Liver (tissue), 9 donors: ENCODE results near the gene RCOR1. TPM values are rescaled to one million over a fixed set of nuclear protein-coding genes. Genes with fewer than 3 reads are reported as not detected.
"Not testable (repeated sequence)": the region's sequence is repeated elsewhere in the genome, so short reads cannot be mapped to it uniquely, and the experiment has no call there.

Experiments used
- DNase-seq: peaks from one replicate; pipeline ENCODE4 v3.0.0-alpha.2; 2017; ENCODE audit warnings: low spot score
- H3K27ac ChIP-seq, 2 donors: one replicate each; pipeline ENCODE4 v1.7.0; 2013; ENCODE audit warnings: inconsistent platforms in 2 of 2, low read length in 2 of 2, control low read depth in 1 of 2, low read depth in 1 of 2, mild to moderate bottlenecking in 1 of 2
- H3K27me3 ChIP-seq, 4 donors: one replicate each; pipeline versions ENCODE4 v1.6.1 to v1.7.0; 2013; ENCODE audit warnings: low read length in 3 of 4, inconsistent platforms in 1 of 4, mild to moderate bottlenecking in 1 of 4, moderate library complexity in 1 of 4; ENCODE audit not compliant: control insufficient read depth in 4 of 4, insufficient read depth in 4 of 4
- H3K36me3 ChIP-seq, 4 donors: one replicate each; pipeline versions ENCODE4 v1.6.1 to v1.7.0; 2013; ENCODE audit warnings: low read length in 3 of 4, mild to moderate bottlenecking in 3 of 4, low read depth in 1 of 4, moderate library complexity in 1 of 4; ENCODE audit not compliant: control insufficient read depth in 4 of 4, insufficient read depth in 3 of 4
- H3K4me1 ChIP-seq, 4 donors: one replicate each; pipeline versions ENCODE4 v1.6.1 to v1.7.0; 2013; ENCODE audit warnings: low read length in 3 of 4, mild to moderate bottlenecking in 3 of 4, moderate library complexity in 1 of 4; ENCODE audit not compliant: control insufficient read depth in 4 of 4, insufficient read depth in 4 of 4
- H3K4me3 ChIP-seq, 3 donors: one replicate each; pipeline versions ENCODE4 v1.6.1 to v1.7.0; 2013; ENCODE audit warnings: low read length in 3 of 3, control low read depth in 1 of 3, low read depth in 1 of 3, mild to moderate bottlenecking in 1 of 3
- H3K9ac ChIP-seq, 2 donors: one replicate each; pipeline ENCODE4 v1.7.0; 2013; ENCODE audit warnings: low read length in 2 of 2, mild to moderate bottlenecking in 2 of 2, moderate library complexity in 2 of 2, control low read depth in 1 of 2, low read depth in 1 of 2
- H3K9me3 ChIP-seq, 4 donors: one replicate each; pipeline versions ENCODE4 v1.6.1 to v1.7.0; 2013; ENCODE audit warnings: low read length in 3 of 4; ENCODE audit not compliant: control insufficient read depth in 4 of 4
- CTCF ChIP-seq: fragments of 150-350 bp; IDR thresholded peaks from 2 replicates; pipeline ENCODE4 v1.5.1; 2017; ENCODE audit warnings: improper control_type of control experiment, low read depth, low read length; ENCODE audit not compliant: missing input control
- EGR1 ChIP-seq, 2 donors: IDR thresholded peaks; 2 replicates each; pipeline ENCODE4 v1.6.1; 2016 to 2018; ENCODE audit warnings: antibody characterized with exemption in 2 of 2, low read depth in 2 of 2
- FOXA1 ChIP-seq: IDR thresholded peaks from 2 replicates; pipeline ENCODE4 v1.6.1; 2016; ENCODE audit warnings: antibody characterized with exemption
- FOXA2 ChIP-seq: IDR thresholded peaks from 2 replicates; pipeline ENCODE4 v1.6.1; 2016; ENCODE audit warnings: antibody characterized with exemption
- GABPA ChIP-seq, 2 donors: IDR thresholded peaks in 1 of 2; conservative IDR thresholded peaks in 1 of 2; 2 replicates each; pipeline ENCODE4 v1.6.1; 2016; ENCODE audit warnings: antibody characterized with exemption in 2 of 2, mild to moderate bottlenecking in 1 of 2, moderate library complexity in 1 of 2
- HNF4A ChIP-seq, 2 donors: conservative IDR thresholded peaks; 2 replicates each; pipeline ENCODE4 v1.6.1; 2016; ENCODE audit warnings: antibody characterized with exemption in 2 of 2, mild to moderate bottlenecking in 2 of 2
- HNF4G ChIP-seq: IDR thresholded peaks from 2 replicates; pipeline ENCODE4 v1.6.1; 2016; ENCODE audit warnings: antibody characterized with exemption
- JUND ChIP-seq, 2 donors: IDR thresholded peaks; 2 replicates each; pipeline ENCODE4 v1.6.1; 2016; ENCODE audit warnings: antibody characterized with exemption in 2 of 2
- MAX ChIP-seq: IDR thresholded peaks from 2 replicates; pipeline ENCODE4 v1.6.1; 2016; ENCODE audit warnings: antibody characterized with exemption
- NR2F2 ChIP-seq: IDR thresholded peaks from 2 replicates; pipeline ENCODE4 v1.6.1; 2016; ENCODE audit warnings: antibody characterized with exemption
- RAD21 ChIP-seq, 2 donors: IDR thresholded peaks; 2 replicates each; pipeline ENCODE4 v1.6.1; 2016; ENCODE audit warnings: antibody characterized with exemption in 2 of 2, mild to moderate bottlenecking in 2 of 2
- REST ChIP-seq: IDR thresholded peaks from 2 replicates; pipeline ENCODE4 v1.6.1; 2016; ENCODE audit warnings: antibody characterized with exemption, mild to moderate bottlenecking
- RXRA ChIP-seq, 2 donors: IDR thresholded peaks; 2 replicates each; pipeline ENCODE4 v1.6.1; 2017 to 2018; ENCODE audit warnings: antibody characterized with exemption in 2 of 2, mild to moderate bottlenecking in 1 of 2
- SP1 ChIP-seq: IDR thresholded peaks from 2 replicates; pipeline ENCODE4 v1.6.1; 2018; ENCODE audit warnings: antibody characterized with exemption, mild to moderate bottlenecking
- TAF1 ChIP-seq: conservative IDR thresholded peaks from 2 replicates; pipeline ENCODE4 v1.6.1; 2016; ENCODE audit warnings: antibody characterized with exemption, mild to moderate bottlenecking
- YY1 ChIP-seq: IDR thresholded peaks from 2 replicates; pipeline ENCODE4 v1.6.1; 2016; ENCODE audit warnings: antibody characterized with exemption, mild to moderate bottlenecking
- ZBTB33 ChIP-seq: IDR thresholded peaks from 2 replicates; pipeline ENCODE4 v1.6.1; 2016; ENCODE audit warnings: antibody characterized with exemption
- WGBS: extraction: QIAGEN DNeasy Blood & Tissue Kit; methylation state at CpG from one replicate; pipeline ENCODE4 v1.1.7; 2013; 5-methylcytosine and 5-hydroxymethylcytosine counted together
- polyA plus RNA-seq, 2 donors: library from polyadenylated mRNA; stranded (reverse) in 1 of 2; unstranded in 1 of 2; fragments of 200-250 nt in 1 of 2; fragments of >200 nt in 1 of 2; fragmentation: Nextera tagmentation in 1 of 2; extraction: Ambion mirVana in 1 of 2; gene quantifications; one replicate each; pipeline versions ENCODE4 v1.2.1 to v1.2.3, GENCODE V29; 2013 to 2015
- total RNA-seq, 2 donors: library from RNA; depleted of rRNA; stranded (reverse); fragments of >200 nt; gene quantifications; one replicate each; pipeline ENCODE4 v1.2.3, GENCODE V29; 2014
- donor health status: healthy.
- donor health status: healthy.
- donor health status: healthy.
- donor health status: healthy.
- donor health status: healthy.

The RCOR1 gene
- total and polyA plus RNA-seq, 4 donors: 4.2 to 17.0 (median 5.7) TPM

GRCh38 chr14:102761206-102761605 is 168.8 kb downstream of the RCOR1 start:
- no peaks in the 10 kb centered on the region for H3K36me3 ChIP-seq
- TF ChIP-seq JUND (IDR thresholded peaks at IDR 0.05) (no peak), EGR1 (IDR thresholded peaks at IDR 0.05; ENCODE audit: low read depth in 2 of 2) (no peak), SP1 (no peak)

GRCh38 chr14:102764220-102764671 is 171.8 kb downstream of the RCOR1 start:
- H3K27me3 ChIP-seq: no peaks in the 10 kb centered on the region
- no peaks in the 10 kb centered on the region for H3K36me3 ChIP-seq
- no peak overlapping the region for H3K9ac ChIP-seq
- no peak overlapping the region for H3K27ac ChIP-seq
- no peaks in the 10 kb centered on the region for H3K4me1 ChIP-seq
- H3K4me3 ChIP-seq: no peak overlapping the region
- 79% methylated on average over 11 of the region's 11 CpGs for WGBS
- no peak for TF ChIP-seq NR2F2
- TF ChIP-seq ZBTB33: no peak
- TF ChIP-seq MAX: no peak
- no peak for TF ChIP-seq FOXA2
- TF ChIP-seq HNF4A (conservative IDR thresholded peaks at IDR 0.05): no peak
- no peak for TF ChIP-seq RAD21 (IDR thresholded peaks at IDR 0.05)
- TF ChIP-seq JUND (IDR thresholded peaks at IDR 0.05): no peak
- TF ChIP-seq EGR1 (IDR thresholded peaks at IDR 0.05; ENCODE audit: low read depth in 2 of 2): no peak
- no peak for TF ChIP-seq RXRA (IDR thresholded peaks at IDR 0.05)
- no peak for TF ChIP-seq REST
- no peak for TF ChIP-seq CTCF
- TF ChIP-seq HNF4G: no peak
- no peak for TF ChIP-seq GABPA (IDR thresholded peaks at IDR 0.05 in 1 of 2, conservative IDR thresholded peaks at IDR 0.05 in 1 of 2)
- TF ChIP-seq FOXA1: no peak
- TF ChIP-seq SP1: no peak
- no peak for TF ChIP-seq TAF1
- TF ChIP-seq YY1: no peak
- no peaks in the 10 kb centered on the region for H3K9me3 ChIP-seq
- DNase-seq: no peak

More at GRCh38 chr14:102761206-102761605, 168.8 kb downstream of the RCOR1 start:
- Histone ChIP-seq H3K4me3 (no peak overlapping the region), H3K27me3 (no peaks in the 10 kb centered on the region), H3K9ac (no peak overlapping the region), H3K4me1 (no peaks in the 10 kb centered on the region), H3K27ac (no peak overlapping the region), H3K9me3 (no peaks in the 10 kb centered on the region)
- DNase-seq: no peak
- WGBS: 73% methylated on average over 15 of the region's 15 CpGs

GRCh38 chr14:102765770-102766169 is 173.3 kb downstream of the RCOR1 start:
- not testable (repeated sequence) for H3K9me3 ChIP-seq, H3K4me3 ChIP-seq, H3K27ac ChIP-seq, H3K27me3 ChIP-seq, DNase-seq, H3K4me1 ChIP-seq, H3K36me3 ChIP-seq, H3K9ac ChIP-seq
- WGBS: 96% methylated on average over 8 of the region's 8 CpGs
